ENCODE results near the gene NAALAD2. TPM values are rescaled to one million over a fixed set of nuclear protein-coding genes. Genes with fewer than 3 reads are reported as not detected.
"Not testable (repeated sequence)": the region's sequence is repeated elsewhere in the genome, so short reads cannot be mapped to it uniquely, and the experiment has no call there.

NAALAD2 gene
- total RNA-seq, 6 experiments from 2014 or later = 0.13 to 1.4 (median 0.38) TPM

DNA sequence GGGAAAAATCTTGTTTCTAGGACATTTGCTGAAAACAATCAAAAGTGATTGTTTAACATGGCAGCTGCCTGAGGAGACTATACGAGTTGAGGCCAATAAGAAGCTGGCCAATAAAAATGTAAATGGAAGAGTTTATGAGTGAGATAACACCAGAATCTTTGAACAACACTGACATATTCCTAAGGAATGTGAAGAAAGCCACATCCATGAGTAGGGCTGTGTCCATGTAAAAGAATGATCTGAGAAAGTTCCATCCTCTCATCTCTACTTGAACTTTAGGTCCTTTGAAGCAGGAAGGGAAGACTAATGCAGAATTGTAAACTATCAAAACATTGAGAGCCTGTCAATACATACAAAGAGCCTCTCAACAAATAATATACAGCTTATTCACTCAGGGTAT is 95.3 kb downstream of the NAALAD2 start:
- Histone ChIP-seq H3K36me3 (no peaks in the 10 kb centered on the region), H3K4me3 (no peak overlapping the region), H3K9me3 (no peaks in the 10 kb centered on the region), H3K27me3 (no peaks in the 10 kb centered on the region), H3K4me1 (no peaks in the 10 kb centered on the region), H3K27ac (no peak overlapping the region)
- ATAC-seq = no peak
- intact Hi-C loops (cut with DNase I) = no loop called here
- TF ChIP-seq, protein P1, sequence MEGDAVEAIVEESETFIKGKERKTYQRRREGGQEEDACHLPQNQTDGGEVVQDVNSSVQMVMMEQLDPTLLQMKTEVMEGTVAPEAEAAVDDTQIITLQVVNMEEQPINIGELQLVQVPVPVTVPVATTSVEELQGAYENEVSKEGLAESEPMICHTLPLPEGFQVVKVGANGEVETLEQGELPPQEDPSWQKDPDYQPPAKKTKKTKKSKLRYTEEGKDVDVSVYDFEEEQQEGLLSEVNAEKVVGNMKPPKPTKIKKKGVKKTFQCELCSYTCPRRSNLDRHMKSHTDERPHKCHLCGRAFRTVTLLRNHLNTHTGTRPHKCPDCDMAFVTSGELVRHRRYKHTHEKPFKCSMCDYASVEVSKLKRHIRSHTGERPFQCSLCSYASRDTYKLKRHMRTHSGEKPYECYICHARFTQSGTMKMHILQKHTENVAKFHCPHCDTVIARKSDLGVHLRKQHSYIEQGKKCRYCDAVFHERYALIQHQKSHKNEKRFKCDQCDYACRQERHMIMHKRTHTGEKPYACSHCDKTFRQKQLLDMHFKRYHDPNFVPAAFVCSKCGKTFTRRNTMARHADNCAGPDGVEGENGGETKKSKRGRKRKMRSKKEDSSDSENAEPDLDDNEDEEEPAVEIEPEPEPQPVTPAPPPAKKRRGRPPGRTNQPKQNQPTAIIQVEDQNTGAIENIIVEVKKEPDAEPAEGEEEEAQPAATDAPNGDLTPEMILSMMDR (IDR thresholded peaks at IDR 0.05) = no peak
- TF ChIP-seq POLR2A (IDR thresholded peaks at IDR 0.05) = no peak
- 92% methylated on average over 1 of the region's 1 CpG for WGBS (ENCODE audit: insufficient coverage, low coverage, low lambda C conversion rate, missing lambda C conversion rate)
- DNase-seq = no peak

DNA sequence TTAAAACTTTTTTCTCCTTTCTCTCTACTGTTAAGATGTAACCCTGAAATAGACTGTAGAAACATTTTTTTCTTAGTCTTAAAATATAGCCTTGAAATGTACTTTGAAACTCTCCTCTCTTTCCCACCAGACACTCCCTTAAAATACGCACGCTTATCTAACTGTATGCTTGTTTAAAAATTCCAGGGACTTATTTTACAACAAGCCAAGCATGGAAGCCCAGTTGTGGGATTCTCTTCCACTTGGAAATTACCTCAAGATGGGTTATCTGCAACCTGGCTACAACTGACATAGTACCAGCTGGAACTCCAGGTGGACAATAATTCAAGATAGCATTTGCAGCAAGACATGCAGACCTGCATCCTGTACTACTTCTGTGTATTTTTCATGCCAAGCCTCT is 100.5 kb downstream of the NAALAD2 start:
- no peak for TF ChIP-seq POLR2A (IDR thresholded peaks at IDR 0.05)
- TF ChIP-seq, protein P1 (IDR thresholded peaks at IDR 0.05) = no peak
- H3K4me1 ChIP-seq = no peaks in the 10 kb centered on the region
- H3K27me3 ChIP-seq = no peaks in the 10 kb centered on the region
- H3K27ac ChIP-seq = no peak overlapping the region
- DNase-seq = no peak
- no peaks in the 10 kb centered on the region for H3K36me3 ChIP-seq
- intact Hi-C loops (cut with DNase I) = no loop called here
- H3K4me3 ChIP-seq = no peak overlapping the region
- ATAC-seq = no peak
- no peaks in the 10 kb centered on the region for H3K9me3 ChIP-seq
- 82% methylated on average over 2 of the region's 2 CpGs for WGBS (ENCODE audit: insufficient coverage, low coverage, low lambda C conversion rate, missing lambda C conversion rate)

DNA sequence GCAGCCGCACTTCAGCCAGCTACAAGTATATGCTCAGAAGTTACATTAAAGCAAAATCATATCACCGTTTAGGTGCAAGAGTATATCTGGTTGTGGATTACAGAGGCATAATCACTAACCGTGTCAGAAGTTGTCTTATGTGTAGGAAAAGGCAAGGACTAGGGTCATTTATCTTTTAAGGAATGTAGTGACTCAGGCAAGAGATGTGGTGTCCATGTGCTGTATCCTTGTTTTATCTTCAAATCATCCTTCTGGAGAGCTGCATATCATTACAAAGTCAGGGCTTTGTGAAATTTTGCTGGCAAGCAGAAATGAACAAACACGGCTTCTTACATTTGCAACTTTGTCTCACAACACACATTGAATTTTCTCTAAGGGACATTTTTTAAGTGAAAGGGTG is 101.1 kb downstream of the NAALAD2 start:
- WGBS (ENCODE audit: insufficient coverage, low coverage, low lambda C conversion rate, missing lambda C conversion rate) = 78% methylated on average over 4 of the region's 4 CpGs
- TF ChIP-seq, protein P1 (IDR thresholded peaks at IDR 0.05) = no peak
- no peak for TF ChIP-seq POLR2A (IDR thresholded peaks at IDR 0.05)

DNA sequence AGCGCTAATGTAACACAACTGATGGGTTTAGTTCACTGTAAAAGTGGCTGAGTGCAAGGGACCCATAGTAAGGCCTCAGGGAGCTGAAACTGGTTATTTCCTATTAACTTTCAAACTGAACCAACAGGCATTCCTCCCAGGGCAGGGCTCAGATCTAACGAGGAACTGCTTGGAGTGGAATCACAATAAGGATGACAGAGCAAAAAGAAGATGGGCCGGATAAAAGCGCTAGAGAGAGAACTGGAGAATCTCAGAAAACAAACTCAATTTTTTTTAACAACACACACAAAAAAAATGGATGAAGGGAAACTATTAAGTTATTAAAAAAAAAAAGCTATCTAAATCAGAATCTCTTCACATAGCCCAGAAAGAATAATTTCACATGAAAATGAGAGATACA is 102.5 kb downstream of the NAALAD2 start:
- H3K4me1 ChIP-seq = no peaks in the 10 kb centered on the region

More for the DNA sequence above, 101.1 kb downstream of the NAALAD2 start:
- H3K4me1 ChIP-seq = no peaks in the 10 kb centered on the region
- no peak overlapping the region for H3K27ac ChIP-seq
- ATAC-seq (no peak), DNase-seq (no peak)
- intact Hi-C loops (cut with DNase I) = no loop called here
- no peak overlapping the region for H3K4me3 ChIP-seq
- no peaks in the 10 kb centered on the region for H3K36me3 ChIP-seq
- H3K27me3 ChIP-seq = no peaks in the 10 kb centered on the region
- H3K9me3 ChIP-seq = no peaks in the 10 kb centered on the region

DNA sequence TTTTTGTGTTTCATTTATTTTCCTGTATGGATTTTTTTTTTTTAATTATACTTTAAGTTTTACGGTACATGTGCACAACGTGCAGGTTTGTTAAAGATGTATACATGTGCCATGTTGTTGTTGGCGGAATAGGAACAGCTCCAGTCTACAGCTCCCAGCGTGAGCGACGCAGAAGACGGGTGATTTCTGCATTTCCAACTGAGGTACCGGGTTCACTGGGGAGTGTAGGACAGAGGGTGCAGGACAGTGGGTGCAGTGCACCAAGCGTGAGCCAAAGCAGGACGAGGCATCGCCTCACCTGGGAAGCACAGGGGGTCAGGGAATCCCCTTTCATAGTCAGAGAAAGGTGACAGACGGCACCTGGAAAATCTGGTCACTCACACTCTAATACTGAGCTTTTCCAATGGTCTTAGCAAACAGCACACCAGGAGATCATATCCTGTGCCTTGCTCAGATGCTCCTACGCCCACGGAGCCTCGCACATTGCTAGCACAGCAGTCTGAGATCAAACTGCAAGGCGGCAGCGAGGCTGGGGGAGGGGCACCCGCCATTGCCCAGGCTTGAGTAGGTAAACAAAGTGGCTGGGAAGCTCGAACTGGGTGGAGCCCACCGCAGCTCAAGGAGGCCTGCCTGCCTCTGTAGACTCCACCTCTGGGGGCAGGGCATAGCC is 105.6 kb downstream of the NAALAD2 start:
- H3K36me3 ChIP-seq; H3K27ac ChIP-seq; H3K4me3 ChIP-seq; H3K4me1 ChIP-seq; H3K27me3 ChIP-seq; intact Hi-C loops (cut with DNase I); H3K9me3 ChIP-seq; DNase-seq; ATAC-seq: not testable (repeated sequence)
- 80% methylated on average over 10 of the region's 20 CpGs for WGBS (ENCODE audit: insufficient coverage, low coverage, low lambda C conversion rate, missing lambda C conversion rate)

More for the DNA sequence above, 102.5 kb downstream of the NAALAD2 start:
- no peak for ATAC-seq
- intact Hi-C loops (cut with DNase I) = no loop called here
- 88% methylated on average over 4 of the region's 4 CpGs for WGBS (ENCODE audit: insufficient coverage, low coverage, low lambda C conversion rate, missing lambda C conversion rate)
- no peak for DNase-seq
- no peaks in the 10 kb centered on the region for H3K27me3 ChIP-seq
- H3K27ac ChIP-seq = no peak overlapping the region
- no peak overlapping the region for H3K4me3 ChIP-seq
- no peak for TF ChIP-seq POLR2A (IDR thresholded peaks at IDR 0.05)
- TF ChIP-seq, protein P1 (IDR thresholded peaks at IDR 0.05) = no peak
- no peaks in the 10 kb centered on the region for H3K36me3 ChIP-seq
- H3K9me3 ChIP-seq = no peaks in the 10 kb centered on the region
